HG03354 (cell line): ENCODE measurements around the gene MGAT5.
"Not testable (repeated sequence)": the region's sequence is repeated elsewhere in the genome, so short reads cannot be mapped to it uniquely, and the experiment has no call there.

ENCODE experiments used
- ATAC-seq: cut with Tn5 transposase; IDR thresholded peaks from one replicate; pipeline ENCODE4 v1.9.1; 2021; ENCODE audit warnings: mild to moderate bottlenecking; ENCODE audit not compliant: unreplicated experiment, poor library complexity, severe bottlenecking

The MGAT5 gene

DNA sequence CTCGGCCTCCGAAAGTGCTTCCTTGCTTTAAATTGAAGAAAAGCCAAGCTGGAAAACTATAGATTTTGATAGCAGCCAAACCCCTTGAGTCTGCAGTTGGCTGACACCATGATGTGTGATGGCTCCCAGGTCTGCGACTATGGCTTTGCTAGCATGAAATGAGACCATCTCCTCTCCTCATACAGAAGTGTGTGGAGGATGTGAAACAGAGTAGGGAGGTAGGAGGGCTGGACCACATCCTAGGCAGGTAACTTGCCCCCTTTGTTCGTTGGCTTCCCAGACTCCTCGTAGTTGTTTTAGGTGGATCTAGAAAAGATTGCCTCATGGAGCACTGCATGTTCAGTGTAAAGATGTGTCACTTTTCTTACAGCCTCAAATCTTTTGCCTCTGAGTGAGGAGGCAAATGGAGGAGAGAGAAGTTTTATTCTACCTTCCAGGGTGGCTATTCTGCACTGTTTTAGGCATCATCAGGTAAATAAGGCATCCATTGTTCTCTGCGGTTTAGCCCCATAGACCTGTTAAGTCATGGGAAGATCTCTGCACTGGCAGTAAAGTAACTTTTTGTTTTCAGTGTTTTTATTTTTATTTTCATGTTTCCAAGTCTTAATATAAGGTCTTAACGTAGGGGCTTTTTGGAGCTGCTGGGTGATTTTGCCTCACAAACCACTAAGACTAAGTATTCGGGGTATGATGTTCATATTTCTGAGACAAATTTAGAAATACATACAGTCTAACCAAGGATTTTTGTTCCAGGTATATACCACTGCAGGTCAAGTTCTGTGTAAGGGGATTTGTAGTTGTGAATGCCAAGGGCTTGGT, 40.1 kb downstream of the MGAT5 start:
- no peak for ATAC-seq

DNA sequence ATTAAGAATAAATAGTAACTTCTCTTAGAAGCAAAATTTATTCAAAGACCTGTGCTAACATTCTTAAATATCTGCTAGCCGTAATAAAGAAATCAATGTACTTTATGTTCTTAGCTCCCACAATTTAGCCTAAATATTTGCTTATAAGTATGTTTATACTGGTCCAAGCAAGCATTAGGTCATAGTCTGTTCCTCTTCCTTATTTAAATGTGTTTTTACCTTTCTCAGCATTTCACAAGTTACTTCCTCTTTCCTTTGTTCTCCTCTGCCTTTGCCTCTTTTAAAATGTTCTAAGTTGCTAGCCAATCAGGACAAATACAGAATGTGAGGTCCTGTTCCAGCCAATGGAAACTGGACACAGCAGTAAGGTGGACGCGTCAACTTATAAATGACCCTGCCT, 40.7 kb downstream of the MGAT5 start:
- not testable (repeated sequence) for ATAC-seq

GRCh38 chr2:134295441-134295840, 41.6 kb downstream of the MGAT5 start:
- ATAC-seq: no peak

GRCh38 chr2:134296301-134296700, 42.4 kb downstream of the MGAT5 start:
- no peak for ATAC-seq

GRCh38 chr2:134299334-134299733, 45.5 kb downstream of the MGAT5 start:
- ATAC-seq: no peak

GRCh38 chr2:134300585-134300984, 46.7 kb downstream of the MGAT5 start:
- no peak for ATAC-seq

GRCh38 chr2:134301099-134301927, 47.4 kb downstream of the MGAT5 start:
- ATAC-seq: no peak

DNA sequence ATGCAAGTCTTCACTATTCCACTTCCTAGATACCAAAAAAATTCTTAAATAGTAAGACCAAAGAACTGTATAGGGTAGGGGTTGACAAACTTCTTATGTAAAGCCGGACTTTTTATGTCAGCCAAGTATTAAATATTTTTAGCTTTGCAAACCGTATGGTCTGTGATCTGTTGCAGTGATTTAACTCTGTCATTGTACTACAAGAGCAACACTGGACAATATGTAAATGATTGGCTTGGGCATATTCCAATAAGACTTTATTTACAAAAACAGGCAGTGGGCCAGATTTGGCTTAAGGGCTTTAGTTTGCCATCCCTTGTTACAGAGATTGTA, 48.0 kb downstream of the MGAT5 start:
- no peak for ATAC-seq

GRCh38 chr2:134304394-134305108, 50.7 kb downstream of the MGAT5 start:
- ATAC-seq: no peak

DNA sequence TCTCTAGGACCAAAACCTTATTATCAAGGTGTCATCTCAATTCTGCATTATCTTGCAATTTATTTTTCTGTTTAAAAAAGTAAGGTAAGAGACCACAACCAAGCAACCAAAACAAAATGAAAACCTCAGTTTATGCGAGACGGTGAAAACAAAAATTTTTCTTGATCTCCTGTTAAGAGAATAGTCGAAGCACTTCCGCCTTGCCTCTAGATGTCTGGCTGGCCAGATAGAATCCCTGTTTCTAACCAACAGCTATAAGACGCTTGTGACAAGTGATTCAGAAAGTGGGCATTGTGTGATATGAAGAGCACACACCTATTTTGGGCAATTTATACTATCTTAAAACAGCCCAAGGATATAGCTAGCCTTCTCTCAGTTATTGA, 51.2 kb downstream of the MGAT5 start:
- ATAC-seq: no peak

- ATAC-seq: no peak
These were observed 52.6 kb downstream of the MGAT5 start for GRCh38 chr2:134306521-134306920.

GRCh38 chr2:134307334-134307733, 53.5 kb downstream of the MGAT5 start:
- ATAC-seq: no peak

- no peak for ATAC-seq
These were observed 54.9 kb downstream of the MGAT5 start for GRCh38 chr2:134308474-134309385.

- ATAC-seq: no peak
These were observed 56.5 kb downstream of the MGAT5 start for GRCh38 chr2:134310107-134311079.

GRCh38 chr2:134312482-134312881, 58.6 kb downstream of the MGAT5 start:
- no peak for ATAC-seq

GRCh38 chr2:134314202-134314601, 60.3 kb downstream of the MGAT5 start:
- ATAC-seq: no peak

- no peak for ATAC-seq
These were observed 61.0 kb downstream of the MGAT5 start for GRCh38 chr2:134314681-134315368.

DNA sequence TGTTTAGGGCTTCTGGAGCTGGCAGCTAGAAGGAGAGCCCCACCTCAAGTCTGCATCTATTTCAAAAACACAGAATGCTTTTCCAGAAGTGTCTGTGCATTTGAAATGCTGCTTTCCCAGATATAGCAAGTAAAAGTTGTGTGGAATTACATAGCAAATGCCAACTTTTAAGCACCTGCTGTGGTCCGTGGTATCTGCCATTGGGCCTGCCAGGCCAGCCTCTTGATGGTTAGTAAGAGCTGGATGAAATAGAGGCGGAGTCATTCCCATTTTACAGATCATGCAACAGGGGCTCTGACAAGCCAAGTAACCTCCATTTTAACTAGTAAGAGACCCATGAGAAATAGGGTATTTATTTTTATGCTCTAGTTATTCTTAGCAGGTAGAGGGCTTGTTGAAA, 61.6 kb downstream of the MGAT5 start:
- no peak for ATAC-seq
